Limb (tissue), 2 donors: ENCODE results near the gene MSGN1.

Source experiments
- DNase-seq, 2 donors: peaks; one replicate each; pipeline ENCODE4 v3.0.0-alpha.2; 2016; ENCODE audit errors: extremely low spot score in 2 of 2

The MSGN1 gene, protein sequence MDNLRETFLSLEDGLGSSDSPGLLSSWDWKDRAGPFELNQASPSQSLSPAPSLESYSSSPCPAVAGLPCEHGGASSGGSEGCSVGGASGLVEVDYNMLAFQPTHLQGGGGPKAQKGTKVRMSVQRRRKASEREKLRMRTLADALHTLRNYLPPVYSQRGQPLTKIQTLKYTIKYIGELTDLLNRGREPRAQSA

DNA sequence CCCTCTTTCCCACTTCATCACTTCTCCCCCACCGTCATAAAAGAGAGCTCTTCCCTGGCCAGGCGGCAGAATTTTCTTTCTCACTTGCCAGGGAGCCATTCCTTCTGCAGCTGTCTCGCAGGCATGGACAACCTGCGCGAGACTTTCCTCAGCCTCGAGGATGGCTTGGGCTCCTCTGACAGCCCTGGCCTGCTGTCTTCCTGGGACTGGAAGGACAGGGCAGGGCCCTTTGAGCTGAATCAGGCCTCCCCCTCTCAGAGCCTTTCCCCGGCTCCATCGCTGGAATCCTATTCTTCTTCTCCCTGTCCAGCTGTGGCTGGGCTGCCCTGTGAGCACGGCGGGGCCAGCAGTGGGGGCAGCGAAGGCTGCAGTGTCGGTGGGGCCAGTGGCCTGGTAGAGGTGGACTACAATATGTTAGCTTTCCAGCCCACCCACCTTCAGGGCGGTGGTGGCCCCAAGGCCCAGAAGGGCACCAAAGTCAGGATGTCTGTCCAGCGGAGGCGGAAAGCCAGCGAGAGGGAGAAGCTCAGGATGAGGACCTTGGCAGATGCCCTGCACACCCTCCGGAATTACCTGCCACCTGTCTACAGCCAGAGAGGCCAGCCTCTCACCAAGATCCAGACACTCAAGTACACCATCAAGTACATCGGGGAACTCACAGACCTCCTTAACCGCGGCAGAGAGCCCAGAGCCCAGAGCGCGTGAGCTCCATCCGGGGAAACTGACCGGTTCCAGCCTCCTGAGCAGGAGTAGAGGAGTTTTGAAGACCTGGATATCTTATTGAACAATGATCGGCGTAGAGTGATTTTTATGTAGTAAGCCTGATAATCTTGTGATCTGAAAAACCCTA is at the start of gene MSGN1:
MSGN1 (plus strand) TSS at position 65 of the 850 bp plus-strand sequence; CDS start at position 124, 59 bp downstream.
- no peak for DNase-seq

DNA sequence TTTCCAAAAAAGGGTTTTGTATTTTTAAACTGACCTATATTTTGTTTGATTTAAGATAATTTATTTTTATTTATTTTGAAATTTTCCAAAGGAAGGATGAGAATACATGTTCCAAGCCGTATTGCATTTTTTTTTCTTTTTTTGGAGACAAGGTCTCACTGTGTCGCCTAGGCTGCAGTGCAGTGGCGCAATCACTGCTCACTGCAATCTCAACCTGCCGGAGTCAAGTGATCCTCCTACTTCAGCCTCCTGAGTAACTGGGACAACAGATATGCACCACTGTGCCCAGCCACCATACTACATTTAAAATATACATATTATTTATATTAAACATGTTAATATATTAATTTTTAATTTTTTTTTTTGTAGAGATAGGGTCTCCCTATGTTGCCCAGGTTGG is 47.4 kb upstream of the MSGN1 start:
- DNase-seq = no peak

DNA sequence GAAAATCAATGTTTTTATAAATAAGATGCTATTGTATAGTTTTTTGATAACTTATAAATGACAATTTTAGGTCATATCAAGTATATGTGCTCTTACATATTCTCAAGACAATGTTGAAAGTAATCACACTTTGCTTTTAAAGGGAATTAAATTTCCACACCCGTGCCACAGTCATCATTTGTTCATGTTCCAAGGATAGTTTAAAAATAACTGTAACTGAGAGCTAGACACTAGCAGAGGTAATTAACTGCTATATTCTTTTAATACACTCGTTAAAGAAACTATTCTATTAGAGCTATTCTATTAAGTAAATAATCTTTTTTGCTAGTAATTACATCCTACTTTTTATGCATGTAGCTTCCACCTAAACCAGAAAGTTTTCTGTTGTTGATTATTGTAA is 44.3 kb upstream of the MSGN1 start:
- DNase-seq = no peak

DNA sequence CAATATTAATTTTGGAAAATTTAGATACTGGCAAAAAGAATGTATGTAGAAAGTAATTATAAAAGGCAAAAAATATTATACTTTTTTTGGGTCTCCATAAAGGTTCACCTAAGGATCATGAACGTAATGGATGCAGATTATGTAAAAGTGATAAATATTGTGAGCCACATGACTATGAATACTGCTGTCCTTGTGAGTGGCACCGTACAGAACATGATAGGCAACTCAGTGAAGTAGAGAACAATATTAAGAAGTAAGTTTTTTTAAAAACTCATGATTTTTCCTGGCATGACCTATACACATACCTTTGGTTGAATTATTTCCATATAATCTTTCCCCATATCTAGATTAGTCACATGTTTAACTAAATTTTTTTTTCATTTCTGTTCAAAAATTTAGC is 43.7 kb upstream of the MSGN1 start:
- DNase-seq = no peak

GRCh38 chr2:17780546-17780945 is 35.7 kb upstream of the MSGN1 start:
- DNase-seq = no peak

GRCh38 chr2:17781482-17781881 is 34.8 kb upstream of the MSGN1 start:
- no peak for DNase-seq

GRCh38 chr2:17786727-17787126 is 29.5 kb upstream of the MSGN1 start:
- DNase-seq = no peak

DNA sequence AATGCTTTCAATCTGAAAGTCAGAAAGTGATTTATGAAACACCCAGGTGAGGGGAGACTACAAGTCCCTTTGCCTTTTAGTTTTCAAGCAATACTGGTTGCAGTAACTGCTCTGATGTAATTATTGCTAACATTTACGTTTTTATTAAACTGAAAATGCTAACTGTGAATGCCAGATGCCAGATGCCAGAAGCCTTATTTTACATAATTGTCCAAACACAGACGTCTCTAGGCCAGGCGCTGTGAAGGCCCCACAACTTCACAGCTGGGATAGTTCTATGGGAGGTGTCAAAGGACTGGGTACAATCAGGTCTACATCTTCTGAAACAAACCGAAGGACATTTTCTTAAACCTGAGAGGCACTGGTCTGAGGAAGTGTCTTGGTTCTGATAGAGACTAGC is 27.5 kb upstream of the MSGN1 start:
- no peak for DNase-seq

DNA sequence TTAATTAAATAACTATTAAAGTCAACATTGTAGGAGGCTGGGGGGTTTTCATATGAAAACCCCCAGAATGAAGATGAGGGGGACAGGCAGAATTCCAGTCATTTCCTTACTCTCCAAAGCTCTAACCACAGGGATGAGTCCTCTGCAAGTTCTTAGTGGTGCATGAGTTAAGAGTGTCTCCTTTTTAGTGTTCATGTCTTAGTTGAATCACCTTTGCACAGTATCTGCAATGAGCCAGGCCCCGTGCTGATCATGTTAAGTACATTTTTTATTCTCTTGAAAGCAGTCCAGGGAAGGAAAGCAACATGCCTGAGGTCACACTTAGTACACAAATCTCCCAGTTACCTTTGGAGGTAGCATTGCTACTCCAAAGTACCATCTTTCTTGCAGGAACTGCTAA is 25.7 kb upstream of the MSGN1 start:
- no peak for DNase-seq

- peak in 1 of 2 donors; percentile 81 for DNase-seq
Observed at GRCh38 chr2:17791121-17791816, 25.0 kb upstream of the MSGN1 start.

DNA sequence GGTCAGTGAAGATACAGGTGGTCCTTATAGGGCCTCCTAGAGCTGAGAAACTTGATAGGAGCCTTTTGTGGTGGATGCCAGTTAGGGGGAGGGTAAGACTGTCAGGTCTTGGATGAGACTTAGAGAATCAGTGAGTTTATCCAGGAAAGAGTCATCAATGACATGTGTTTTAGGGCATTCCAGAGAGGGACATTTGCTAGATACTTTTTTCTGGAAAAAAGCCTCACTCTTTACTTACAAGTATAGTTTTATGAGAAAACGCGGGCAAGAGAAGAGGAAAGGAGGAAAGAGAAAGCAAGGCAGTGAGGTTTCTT is 24.5 kb upstream of the MSGN1 start:
- DNase-seq = no peak

- no peak for DNase-seq
Observed at GRCh38 chr2:17792515-17792914, 23.7 kb upstream of the MSGN1 start.

DNA sequence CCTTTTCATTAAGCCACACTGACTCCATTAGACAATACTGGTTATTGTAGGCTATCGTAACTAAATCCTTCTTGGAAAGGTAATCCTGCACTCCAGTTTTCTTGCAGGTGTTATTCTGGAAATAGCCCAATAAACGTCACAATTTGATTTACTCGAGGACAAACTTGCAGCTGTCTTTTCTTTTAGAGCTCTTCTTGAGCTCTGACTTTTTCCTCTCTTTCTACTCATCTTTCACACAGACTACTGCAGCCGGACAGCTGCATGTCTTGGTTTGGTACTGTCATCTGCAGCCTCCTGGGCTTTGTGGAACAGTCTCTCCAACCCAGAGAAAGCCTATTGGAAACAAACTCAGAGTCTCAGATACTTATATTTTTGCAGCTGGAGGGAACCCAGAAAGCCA is 23.0 kb upstream of the MSGN1 start:
- peak in 1 of 2 donors; percentile 60 for DNase-seq

DNA sequence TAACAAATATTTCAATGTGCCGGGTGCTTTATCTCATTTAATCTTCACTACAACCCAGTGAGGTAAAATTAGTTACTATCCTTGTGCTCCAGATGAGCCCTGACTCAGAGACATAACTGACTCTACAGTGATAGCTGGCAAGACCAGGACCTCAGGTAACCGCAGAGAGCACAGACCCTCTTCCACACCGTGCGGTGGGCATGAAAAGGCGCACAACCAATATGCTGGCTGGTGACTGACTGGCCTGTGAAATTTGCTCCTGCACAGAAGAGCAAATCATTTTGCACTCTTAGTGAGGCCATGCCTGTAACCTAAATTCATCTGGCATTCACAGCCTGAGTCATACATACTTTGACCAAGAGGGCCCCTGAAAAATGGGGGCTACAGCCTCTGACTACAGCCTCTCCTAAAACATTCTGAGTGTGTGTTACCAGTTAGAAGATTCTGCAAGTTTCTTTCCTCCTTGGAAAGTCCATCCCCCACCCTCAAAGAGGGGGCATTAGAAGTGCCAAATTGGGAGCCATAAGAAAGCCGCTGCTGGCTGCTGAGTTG is 22.4 kb upstream of the MSGN1 start:
- DNase-seq = no peak

GRCh38 chr2:17795309-17795708 is 21.0 kb upstream of the MSGN1 start:
- no peak for DNase-seq

DNA sequence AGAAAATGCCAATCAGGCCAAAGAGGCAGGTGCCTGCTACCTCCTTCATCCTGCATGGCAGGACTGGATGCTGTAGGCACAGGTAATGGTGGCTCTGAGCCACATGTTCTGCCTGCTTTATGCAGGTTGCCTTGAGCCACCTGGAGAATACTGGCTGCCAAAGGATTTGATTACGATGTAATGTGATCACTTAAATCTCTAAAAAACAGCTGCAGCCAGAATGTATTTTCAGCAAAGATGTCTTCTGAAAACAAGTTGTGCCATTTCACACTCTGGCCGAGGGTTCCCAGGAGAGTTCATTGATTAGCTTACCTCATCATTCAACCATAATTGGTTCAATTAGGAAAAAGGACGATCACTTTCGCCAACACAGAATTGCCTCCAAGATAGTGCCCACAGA is 17.9 kb upstream of the MSGN1 start:
- DNase-seq = no peak

DNA sequence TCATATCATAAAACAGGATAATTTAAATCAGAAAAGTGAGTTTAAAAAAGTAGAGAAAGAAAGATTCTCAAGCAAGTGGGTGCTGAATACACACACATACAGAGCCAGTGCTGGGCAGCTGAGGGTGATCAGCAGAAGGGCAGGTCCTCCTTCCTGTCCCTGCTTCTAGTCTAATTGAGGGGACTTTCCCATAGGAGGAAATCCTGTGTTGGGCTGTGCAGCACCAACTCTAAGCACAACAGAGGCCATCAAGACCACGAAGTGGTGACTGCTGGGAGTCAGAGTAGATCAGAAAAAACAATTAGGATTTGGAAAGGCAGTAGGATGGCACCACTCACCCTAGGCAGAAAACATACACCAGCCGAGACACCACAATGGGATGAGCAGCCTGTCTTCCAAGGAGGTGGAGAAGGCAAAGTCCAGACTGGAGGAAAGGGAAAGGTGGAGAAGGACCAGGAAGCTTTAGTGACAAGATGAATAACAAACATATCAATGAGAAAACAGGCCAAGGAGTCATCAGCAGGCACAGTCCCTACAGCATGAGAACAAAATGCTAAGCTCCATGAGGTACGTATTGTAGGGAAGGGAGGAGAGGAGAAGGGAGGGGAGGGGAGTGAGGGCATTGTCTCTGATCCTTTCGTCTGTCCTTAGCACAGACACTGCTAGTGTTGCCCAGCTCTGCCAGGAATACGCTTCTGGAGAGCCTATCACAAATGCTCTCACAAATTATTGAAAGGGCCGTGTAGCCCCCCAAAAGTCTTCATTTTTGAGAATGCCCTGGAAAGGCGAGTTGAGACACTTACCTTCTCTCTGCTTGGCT is 16.7 kb upstream of the MSGN1 start:
- no peak for DNase-seq

GRCh38 chr2:17800219-17800618 is 16.0 kb upstream of the MSGN1 start:
- peak in 1 of 2 donors; percentile 79 for DNase-seq

DNA sequence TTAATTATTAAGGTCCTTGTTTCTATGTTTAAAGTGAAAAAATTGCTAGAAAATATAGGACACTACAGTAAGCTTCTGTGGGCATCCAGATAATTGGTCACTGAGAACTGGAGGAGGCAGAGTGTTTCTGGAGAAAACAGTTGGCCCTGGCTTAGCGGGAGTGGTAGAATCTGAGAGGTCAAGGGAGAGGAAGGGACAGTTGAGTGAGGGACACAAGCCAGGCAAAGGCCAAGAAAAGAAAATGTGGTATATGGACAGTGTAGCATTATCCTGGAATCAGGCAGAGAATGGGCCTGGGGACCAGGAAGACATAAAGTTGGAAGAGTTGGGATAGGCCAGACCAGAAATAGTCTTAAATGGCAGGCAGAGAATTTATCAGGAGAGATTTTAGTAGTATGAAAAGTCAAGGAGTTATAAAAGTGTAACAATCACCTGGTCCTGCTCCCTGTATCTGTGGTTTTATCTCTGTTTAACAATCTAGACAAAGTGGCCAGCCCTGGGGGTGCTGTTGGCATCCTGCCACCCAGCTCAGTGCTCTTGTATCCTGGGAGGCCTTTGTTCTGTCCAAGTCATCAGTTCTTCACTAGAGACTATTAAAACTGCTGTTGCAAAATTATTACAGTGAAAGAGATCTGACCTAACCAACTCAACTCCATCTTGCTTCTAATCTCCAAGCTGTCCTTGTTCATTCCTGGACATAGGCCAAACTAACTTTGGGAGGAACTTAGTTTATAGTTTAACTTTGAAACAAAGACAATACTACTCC is 15.4 kb upstream of the MSGN1 start:
- DNase-seq = no peak

GRCh38 chr2:17803497-17803896 is 12.8 kb upstream of the MSGN1 start:
- no peak for DNase-seq

DNA sequence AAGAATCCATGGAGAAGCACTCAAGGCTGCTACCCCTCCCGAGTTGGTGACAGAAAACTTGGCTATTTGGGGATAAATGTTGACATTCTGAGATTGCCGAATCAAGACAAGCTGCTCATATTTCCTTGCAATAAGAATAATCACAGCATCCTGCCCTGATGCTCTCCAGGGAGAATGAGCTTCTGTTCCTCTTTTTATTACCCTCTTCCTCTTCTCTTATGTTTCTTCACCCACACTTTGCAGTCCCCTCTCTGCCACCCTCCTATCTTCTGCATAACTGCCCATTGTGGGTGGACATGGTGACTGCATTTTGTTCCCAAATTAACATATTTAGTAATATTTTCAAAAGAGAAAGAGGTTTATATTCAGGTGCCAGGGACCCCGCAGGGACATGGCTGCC is 11.9 kb upstream of the MSGN1 start:
- no peak for DNase-seq
